ENCODE measurements around the gene JMJD8. TPM values are rescaled to one million over a fixed set of nuclear protein-coding genes. Genes with fewer than 3 reads are reported as not detected.

The JMJD8 gene, protein sequence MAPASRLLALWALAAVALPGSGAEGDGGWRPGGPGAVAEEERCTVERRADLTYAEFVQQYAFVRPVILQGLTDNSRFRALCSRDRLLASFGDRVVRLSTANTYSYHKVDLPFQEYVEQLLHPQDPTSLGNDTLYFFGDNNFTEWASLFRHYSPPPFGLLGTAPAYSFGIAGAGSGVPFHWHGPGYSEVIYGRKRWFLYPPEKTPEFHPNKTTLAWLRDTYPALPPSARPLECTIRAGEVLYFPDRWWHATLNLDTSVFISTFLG
- 46.6 and 52.9 TPM in 2 replicates for total RNA-seq

GRCh38 chr16:684071-684794 lies at the start of gene JMJD8:
JMJD8 (minus strand) TSS chr16:684334; CDS start chr16:684319, 15 bp downstream.

DNA sequence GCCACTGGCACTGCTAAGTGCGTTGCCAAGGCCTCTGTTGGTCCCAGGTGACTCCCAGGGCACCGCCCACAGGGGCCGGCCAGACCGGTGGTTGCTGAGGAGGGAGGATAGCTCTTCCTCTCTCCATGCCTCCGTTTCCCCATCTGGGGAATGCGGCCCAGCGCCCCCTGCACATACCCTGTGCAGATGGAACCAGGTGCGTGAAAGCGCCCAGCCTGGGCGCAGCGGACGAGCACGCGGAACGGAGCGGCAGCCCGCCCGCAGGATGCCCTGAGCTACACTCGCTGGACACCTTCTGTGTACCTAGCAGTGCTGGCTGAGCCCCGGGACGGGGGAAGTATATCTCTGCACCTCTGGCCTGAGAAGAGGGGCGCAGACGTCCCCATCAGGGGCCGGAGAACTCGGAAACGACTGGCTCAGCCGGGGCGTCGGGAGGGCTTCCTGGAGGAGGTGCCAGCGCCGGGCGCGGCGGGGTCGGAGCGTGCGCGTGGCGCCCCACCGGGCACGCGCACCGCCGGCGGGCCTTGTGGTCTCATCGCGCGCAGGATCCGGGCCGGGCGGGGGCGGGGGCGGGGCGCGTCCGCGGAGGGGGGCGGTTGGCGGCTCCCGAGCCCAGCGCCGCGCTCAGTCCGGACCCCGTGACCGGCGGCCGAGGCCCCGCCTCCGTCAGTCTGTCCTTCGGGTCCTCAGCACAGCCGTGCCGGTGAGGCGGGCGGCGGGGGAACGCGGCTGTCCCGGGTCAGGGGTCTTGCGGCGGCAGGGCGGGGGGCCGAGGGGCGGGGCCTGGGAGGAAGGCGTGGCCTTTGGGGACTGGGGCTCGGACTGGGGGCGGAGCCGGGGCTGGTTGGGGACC lies 42.5 kb upstream of the JMJD8 start, which contains the start of the genes CCDC78 and HAGHL:
CCDC78 (minus strand) TSS at position 6 of the 853 bp plus-strand sequence. CDS start 76 bp downstream, outside the sequence.
HAGHL (plus strand) TSS at position 669 of the 853 bp plus-strand sequence. CDS start 404 bp downstream, outside the sequence.

GRCh38 chr16:720990-721764 lies 37.0 kb upstream of the JMJD8 start, which contains the start of gene ANTKMT:
ANTKMT (plus strand) TSS chr16:721146; CDS start chr16:721275, 129 bp downstream.

DNA sequence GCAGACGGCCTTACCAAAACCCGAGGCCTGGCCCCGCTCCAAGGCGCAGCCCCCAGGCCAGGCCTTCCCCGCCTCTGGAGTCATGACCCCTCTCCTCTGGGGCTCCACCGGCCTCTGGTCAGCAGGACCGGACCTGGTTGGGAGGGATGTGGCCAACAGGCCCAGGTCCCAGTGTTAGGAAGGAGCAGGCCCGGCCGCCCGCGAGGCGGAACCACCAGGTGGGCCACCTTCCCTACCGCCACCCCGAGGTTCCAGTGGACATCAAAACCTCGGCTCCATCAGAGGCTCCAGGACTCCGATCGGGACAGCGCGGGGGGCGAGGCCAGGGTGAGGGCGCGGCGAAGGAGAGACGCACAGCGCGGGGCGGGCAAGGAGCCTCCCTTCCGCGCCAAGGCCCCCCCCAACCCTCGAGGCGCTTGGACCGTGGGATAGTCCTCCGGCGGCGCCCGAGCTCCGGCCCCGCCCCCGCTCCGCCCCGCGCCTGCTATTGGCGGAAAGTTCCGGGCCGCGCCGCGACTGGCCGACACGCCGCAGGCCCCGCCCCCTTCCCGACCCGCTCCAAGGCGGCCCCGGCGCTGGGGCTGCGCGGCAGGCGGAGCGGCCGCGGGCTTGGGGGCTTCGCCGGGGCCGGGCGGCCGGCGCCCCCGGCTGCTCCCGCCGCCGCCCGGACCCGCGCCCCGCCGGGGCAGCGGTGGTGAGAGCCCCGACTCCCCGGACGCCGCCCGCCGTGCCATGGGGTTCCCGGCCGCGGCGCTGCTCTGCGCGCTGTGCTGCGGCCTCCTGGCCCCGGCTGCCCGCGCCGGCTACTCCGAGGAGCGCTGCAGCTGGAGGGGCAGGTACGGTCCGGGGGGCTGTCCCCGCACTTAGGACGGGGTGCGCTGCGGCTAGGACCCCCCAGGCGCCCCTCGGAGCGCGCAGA lies 30.7 kb upstream of the JMJD8 start, which contains the start of gene METRN:
METRN (plus strand) TSS at position 561 of the 919 bp plus-strand sequence; CDS start at position 733, 172 bp downstream.

DNA sequence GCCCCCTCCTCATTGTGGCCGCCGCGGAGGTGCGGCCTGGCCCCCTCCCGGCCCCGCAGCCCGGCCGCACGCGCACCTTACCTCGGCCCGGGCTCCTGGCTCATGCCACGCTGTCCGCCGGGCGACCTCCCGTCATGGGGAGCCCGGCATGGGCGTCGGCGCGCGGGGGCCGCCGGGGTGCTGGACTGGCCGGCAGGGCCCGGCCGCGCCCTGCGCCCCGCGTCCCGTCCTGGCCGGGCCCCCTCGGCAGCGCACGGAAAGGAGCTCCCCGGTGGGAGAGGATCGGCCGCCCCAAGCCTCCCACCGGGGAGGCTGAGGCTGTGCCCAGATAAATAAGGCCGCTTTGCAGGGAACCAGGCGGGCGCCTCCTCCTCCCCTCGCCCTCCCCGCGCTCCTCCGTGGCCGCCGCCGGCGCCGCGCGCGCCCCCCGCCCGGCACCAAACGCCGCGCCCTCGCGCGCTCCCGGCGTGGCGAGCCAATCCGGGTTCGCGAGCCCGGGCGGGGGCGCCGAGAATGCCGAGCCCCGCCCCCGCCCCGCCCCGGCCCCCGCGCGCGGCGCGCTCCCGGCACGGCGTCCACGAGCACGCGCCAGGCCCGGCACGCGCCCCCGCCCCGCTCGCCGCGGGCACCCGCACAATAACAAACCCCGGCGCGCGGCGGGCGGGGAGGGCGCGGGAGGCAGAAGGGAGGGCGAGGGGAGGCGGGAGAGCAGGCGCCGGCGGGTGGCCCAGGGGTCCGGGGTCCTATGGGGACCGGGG lies 21.5 kb upstream of the JMJD8 start, which contains the start of gene FBXL16:
FBXL16 (minus strand) TSS at position 371 of the 758 bp plus-strand sequence. CDS start 8,396 bp downstream, outside the sequence.

DNA sequence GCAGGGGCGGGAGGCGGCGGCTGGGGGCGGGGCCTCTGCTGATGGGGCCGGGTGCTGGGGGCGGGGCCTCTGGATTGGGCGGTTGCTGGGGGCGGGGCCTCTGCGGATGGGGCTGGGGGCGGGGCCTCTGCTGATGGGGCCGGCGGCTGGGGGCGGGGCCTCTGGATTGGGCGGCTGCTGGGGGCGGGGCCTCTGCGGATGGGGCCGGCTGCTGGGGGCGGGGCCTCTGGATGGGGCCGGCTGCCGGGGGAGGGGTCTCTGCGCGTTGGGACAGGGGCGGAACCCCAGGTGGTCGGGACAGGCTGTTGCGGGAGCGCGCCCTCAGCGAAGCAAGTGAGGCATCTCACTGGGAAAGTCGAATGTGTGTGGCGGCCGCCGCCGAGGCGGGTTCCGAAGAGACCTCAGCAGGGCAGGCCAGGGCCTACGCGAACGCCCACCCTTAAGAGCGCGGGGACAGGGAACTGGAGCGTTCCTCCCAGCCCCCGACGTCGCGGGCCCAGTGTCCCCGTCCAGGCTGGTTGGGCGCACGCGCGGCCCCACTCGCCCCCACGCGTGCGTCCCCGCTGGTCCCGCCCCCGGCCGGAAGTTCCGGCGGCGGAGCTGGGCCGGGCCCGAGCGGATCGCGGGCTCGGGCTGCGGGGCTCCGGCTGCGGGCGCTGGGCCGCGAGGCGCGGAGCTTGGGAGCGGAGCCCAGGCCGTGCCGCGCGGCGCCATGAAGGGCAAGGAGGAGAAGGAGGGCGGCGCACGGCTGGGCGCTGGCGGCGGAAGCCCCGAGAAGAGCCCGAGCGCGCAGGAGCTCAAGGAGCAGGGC lies 4.1 kb downstream of the JMJD8 start, which contains the start of gene STUB1:
STUB1 (plus strand) TSS at position 597 of the 811 bp plus-strand sequence; CDS start at position 713, 116 bp downstream.

DNA sequence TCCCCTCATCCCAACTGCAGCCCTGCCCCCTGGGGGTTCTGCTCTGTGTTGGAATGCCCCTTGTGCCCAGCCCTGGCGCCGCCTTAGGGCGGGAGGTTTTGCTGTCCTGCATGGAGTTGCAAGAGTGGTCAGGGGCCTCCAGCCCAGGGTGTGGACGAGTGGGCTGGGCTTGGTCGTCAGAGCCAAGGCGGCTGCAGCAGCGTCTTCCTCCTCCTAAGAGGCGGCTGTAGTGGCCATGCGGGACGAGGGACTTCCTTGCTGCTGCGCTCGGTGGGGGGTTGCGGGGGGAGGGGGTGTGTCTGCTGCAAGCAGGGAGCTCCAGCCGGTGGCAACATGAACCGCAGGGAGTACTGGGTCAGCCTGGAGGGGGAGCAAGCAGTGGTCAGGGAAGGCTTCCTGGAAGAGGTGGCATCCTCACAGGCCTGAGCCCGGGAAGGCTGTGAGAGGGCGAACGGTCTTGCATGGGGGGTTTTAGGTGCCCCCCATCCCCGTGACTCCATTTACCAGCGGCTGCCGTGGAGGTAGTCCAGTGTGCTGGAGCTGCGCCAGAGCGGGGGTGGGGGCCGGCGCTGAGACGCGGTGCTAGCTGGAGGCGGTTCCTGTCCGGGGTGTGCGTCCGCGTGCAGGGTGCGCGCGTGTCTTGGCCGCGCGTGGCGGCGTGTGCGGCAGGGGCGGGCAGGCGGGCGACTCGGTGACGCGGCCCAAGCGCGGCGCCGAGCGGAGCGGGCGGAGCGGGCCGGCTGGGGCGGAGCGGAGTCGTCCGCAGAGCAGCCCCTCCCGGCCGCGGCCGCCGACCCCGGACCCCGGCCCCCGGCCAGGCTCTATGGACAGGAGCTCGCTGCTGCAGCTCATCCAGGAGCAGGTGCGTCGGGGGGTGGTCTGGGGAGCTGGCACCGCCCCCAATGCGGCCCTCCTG lies 8.9 kb downstream of the JMJD8 start, which contains the start of gene RHBDL1:
RHBDL1 (plus strand) TSS at position 704 of the 916 bp plus-strand sequence; CDS start at position 824, 120 bp downstream.

GRCh38 chr16:667780-668518 lies 16.2 kb downstream of the JMJD8 start, which contains the start of gene RHOT2:
RHOT2 (plus strand) TSS chr16:668132; CDS start chr16:668200, 68 bp downstream.

DNA sequence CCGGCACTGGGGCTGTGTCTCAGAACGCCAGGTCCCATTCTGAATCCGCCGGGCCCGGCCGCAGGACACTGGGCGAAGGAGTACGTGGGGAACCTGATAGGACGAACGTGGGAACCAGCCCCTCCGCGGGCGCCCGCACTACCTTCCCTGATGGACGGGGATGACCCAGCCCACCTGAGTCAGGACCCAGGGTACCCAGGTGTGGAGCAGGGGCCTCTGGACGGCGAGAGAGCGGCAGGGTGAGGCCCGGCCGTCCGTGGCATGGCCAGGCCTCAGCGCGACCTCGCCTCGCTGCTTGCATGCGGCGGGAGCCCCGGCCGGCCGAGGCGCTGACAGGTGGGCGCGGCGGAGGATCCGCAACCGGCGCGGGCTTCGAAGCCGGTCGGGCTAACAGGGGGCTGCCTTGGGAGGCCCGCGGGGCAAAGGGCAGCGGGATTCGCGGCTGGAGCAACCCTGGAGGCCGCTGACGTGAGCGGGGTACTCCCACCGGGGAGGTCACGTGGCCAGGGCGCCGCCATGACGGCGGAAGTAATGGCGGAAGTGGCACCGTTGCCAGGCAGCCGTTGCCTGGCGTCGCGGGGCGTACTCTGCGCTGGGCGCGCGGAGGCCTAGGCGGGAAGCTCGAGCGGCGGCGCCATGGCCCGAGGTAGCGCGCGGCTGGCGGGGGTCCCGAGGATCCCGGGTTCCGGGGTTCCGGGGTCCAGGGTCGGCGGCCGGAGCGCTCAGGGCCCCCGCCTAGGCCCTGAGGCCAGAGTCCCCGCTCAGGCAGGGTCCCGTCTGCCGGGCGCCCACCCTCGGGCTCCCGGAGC lies 35.1 kb downstream of the JMJD8 start, which contains the start of gene WDR90:
WDR90 (plus strand) TSS at position 585 of the 809 bp plus-strand sequence; CDS start at position 637, 52 bp downstream.

DNA sequence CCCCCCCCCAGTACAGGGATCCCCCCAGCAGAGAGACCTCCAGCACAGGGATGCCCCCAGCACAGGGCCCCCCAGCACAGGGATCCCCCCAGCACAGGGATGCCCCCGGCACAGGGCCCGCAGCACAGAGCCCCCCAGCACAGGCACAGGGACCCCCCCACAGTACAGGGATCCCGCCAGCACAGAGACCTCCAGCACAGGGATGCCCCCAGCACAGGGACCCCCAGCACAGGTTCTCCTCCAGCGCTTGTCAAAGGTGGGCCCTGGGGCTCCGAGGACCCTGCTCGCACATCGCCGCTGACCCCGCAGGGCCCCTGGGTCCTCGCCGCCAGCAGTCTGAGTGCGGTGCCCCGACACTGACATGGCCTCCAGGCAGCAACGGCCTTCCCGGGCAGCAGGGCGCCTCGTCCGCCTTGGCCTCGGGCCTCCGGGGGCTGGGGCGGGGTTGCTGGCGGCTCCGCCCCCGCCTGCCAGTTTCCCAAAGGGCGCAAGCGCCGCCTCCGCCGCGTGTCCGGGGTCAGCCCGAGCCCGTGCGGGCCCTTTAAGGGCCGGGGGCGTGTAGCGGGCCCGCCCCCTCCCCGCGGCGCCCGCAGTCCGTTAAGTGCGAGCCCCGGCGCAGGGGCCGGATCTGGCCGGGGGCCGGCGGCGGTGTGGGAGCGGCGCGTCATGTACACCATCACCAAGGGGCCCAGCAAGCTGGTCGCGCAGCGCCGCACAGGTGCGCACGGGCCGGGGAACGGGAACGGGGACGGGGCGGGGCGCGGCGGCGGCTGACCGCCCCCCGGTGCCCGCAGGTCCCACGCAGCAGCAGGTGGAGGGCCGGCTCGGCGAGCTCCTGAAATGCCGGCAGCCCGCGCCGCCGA lies 42.6 kb downstream of the JMJD8 start, which contains the start of gene MCRIP2:
MCRIP2 (plus strand) TSS at position 503 of the 863 bp plus-strand sequence; CDS start at position 667, 164 bp downstream.

GRCh38 chr16:636206-637080 lies 47.7 kb downstream of the JMJD8 start, which contains the start of gene METTL26:
METTL26 (minus strand) TSS chr16:636305; CDS start chr16:636290, 15 bp downstream.

